Measurements from ENCODE around the gene DOK3.

Gene DOK3

GRCh38 chr5:177479774-177480173 is 29.9 kb downstream of the DOK3 start:
- DNase-seq (ENCODE audit: low read depth in 1 of 2, low spot score in 1 of 2) = no peak
- H3K27ac ChIP-seq (replicated peaks) = peak overlapping the region; percentile 83

GRCh38 chr5:177478711-177479646 is 30.6 kb downstream of the DOK3 start:
- Histone ChIP-seq H3K4me3 (replicated peaks; ENCODE audit: insufficient read depth, low read length) (no peak overlapping the region), H3K27ac (replicated peaks) (peak overlapping the region; percentile 83), H3K27me3 (ENCODE audit: insufficient read depth, poor library complexity, severe bottlenecking) (no peaks in the 10 kb centered on the region)
- peak; percentile 79 to 97 for DNase-seq (ENCODE audit: low read depth in 1 of 2, low spot score in 1 of 2)
- TF ChIP-seq SPI1 (IDR thresholded peaks at IDR 0.05; ENCODE audit: borderline replicate concordance, low read depth) = peak; percentile 75; the same call in 1 of the 2 replicates
- no peak for TF ChIP-seq REST (IDR thresholded peaks at IDR 0.05; ENCODE audit: insufficient replicate concordance, low read depth)
- TF ChIP-seq POLR2AphosphoS5 (IDR thresholded peaks at IDR 0.05; ENCODE audit: low read depth) = peak; percentile 66

More at GRCh38 chr5:177479774-177480173, 29.9 kb downstream of the DOK3 start:
- TF ChIP-seq SPI1 (IDR thresholded peaks at IDR 0.05; ENCODE audit: borderline replicate concordance, low read depth) = no peak
- TF ChIP-seq CTCF (IDR thresholded peaks at IDR 0.05; ENCODE audit: insufficient read depth, low read length) = no peak
- no peak for TF ChIP-seq POLR2AphosphoS5 (IDR thresholded peaks at IDR 0.05; ENCODE audit: low read depth)
- TF ChIP-seq GABPA (IDR thresholded peaks at IDR 0.05; ENCODE audit: low read depth) = no peak
- no peak for TF ChIP-seq REST (IDR thresholded peaks at IDR 0.05; ENCODE audit: insufficient replicate concordance, low read depth)
- Histone ChIP-seq H3K27me3 (ENCODE audit: insufficient read depth, poor library complexity, severe bottlenecking) (no peaks in the 10 kb centered on the region), H3K4me3 (replicated peaks; ENCODE audit: insufficient read depth, low read length) (no peak overlapping the region)

- Histone ChIP-seq H3K27me3 (ENCODE audit: insufficient read depth, poor library complexity, severe bottlenecking) (no peaks in the 10 kb centered on the region), H3K27ac (replicated peaks) (peak overlapping the region; percentile 83), H3K4me3 (replicated peaks; ENCODE audit: insufficient read depth, low read length) (no peak overlapping the region)
- no peak for TF ChIP-seq SPI1 (IDR thresholded peaks at IDR 0.05; ENCODE audit: borderline replicate concordance, low read depth)
- no peak for TF ChIP-seq CTCF (IDR thresholded peaks at IDR 0.05; ENCODE audit: insufficient read depth, low read length)
- TF ChIP-seq POLR2AphosphoS5 (IDR thresholded peaks at IDR 0.05; ENCODE audit: low read depth) = no peak
- no peak for TF ChIP-seq GABPA (IDR thresholded peaks at IDR 0.05; ENCODE audit: low read depth)
- no peak for TF ChIP-seq REST (IDR thresholded peaks at IDR 0.05; ENCODE audit: insufficient replicate concordance, low read depth)
- DNase-seq (ENCODE audit: low read depth in 1 of 2, low spot score in 1 of 2) = no peak
Measured at GRCh38 chr5:177477701-177478477, 31.7 kb downstream of the DOK3 start.
